DMS79 (cell line): Measurements from ENCODE around the gene TSC2.

Source experiments
- DNase-seq: peaks from one replicate; lab custom pipeline; 2025; lab: John Stamatoyannopoulos, UW

TSC2 gene

GRCh38 chr16:2043667-2044451 lies 3.9 kb upstream of the TSC2 start:
- no peak for DNase-seq

GRCh38 chr16:2044541-2044940 lies 3.2 kb upstream of the TSC2 start:
- DNase-seq: no peak

GRCh38 chr16:2045965-2046892 lies 1.6 kb upstream of the TSC2 start:
- DNase-seq: no peak

- DNase-seq: no peak
Observed at GRCh38 chr16:2046893-2047329, 874 bp upstream of the TSC2 start.

- DNase-seq: no peak
Observed at GRCh38 chr16:2048116-2048543, 345 bp downstream of the TSC2 start.

GRCh38 chr16:2053211-2053610 lies 5.4 kb downstream of the TSC2 start:
- no peak for DNase-seq

GRCh38 chr16:2053897-2054296 lies 6.1 kb downstream of the TSC2 start:
- no peak for DNase-seq

GRCh38 chr16:2054543-2055245 lies 6.9 kb downstream of the TSC2 start:
- peak; percentile 88 for DNase-seq

- DNase-seq: no peak
Observed at GRCh38 chr16:2056077-2056476, 8.3 kb downstream of the TSC2 start.

- DNase-seq: peak; percentile 86
Observed at GRCh38 chr16:2056681-2057407, 9.1 kb downstream of the TSC2 start.

- DNase-seq: no peak
Observed at GRCh38 chr16:2057438-2057837, 9.7 kb downstream of the TSC2 start.

- no peak for DNase-seq
Observed at GRCh38 chr16:2058420-2058819, 10.6 kb downstream of the TSC2 start.

GRCh38 chr16:2058872-2059271 lies 11.1 kb downstream of the TSC2 start:
- peak; percentile 41 for DNase-seq

GRCh38 chr16:2060346-2060745 lies 12.6 kb downstream of the TSC2 start:
- no peak for DNase-seq

GRCh38 chr16:2061023-2061422 lies 13.2 kb downstream of the TSC2 start:
- no peak for DNase-seq

GRCh38 chr16:2061526-2061925 lies 13.7 kb downstream of the TSC2 start:
- no peak for DNase-seq

- DNase-seq: no peak
Observed at GRCh38 chr16:2062801-2063200, 15.0 kb downstream of the TSC2 start.

- DNase-seq: no peak
Observed at GRCh38 chr16:2063861-2064260, 16.1 kb downstream of the TSC2 start.

GRCh38 chr16:2064368-2064945 lies 16.7 kb downstream of the TSC2 start:
- DNase-seq: no peak

GRCh38 chr16:2066139-2066538 lies 18.4 kb downstream of the TSC2 start:
- DNase-seq: no peak
